Myometrial cell (primary cell): ENCODE data around the gene NPNT. TPM values are rescaled to one million over a fixed set of nuclear protein-coding genes. Genes with fewer than 3 reads are reported as not detected.

Experiments used
- total RNA-seq: library from RNA; depleted of rRNA; stranded (reverse); fragments of >200 nt; gene quantifications from 2 replicates; pipeline ENCODE4 v1.2.3, GENCODE V29; 2015

NPNT gene
- not detected in 2 replicates for total RNA-seq

GRCh38 chr4:105894660-105895582 is at the start of gene NPNT:
Gene NPNT, plus strand, starts transcription at chr4:105895471. Its CDS starts 182 bp downstream, at chr4:105895653.

Other genes with a start within 250 kb of the NPNT start
- gene INTS12, start 186.8 kb upstream of the NPNT start, total RNA-seq = 15.6 and 23.7 TPM in 2 replicates
- gene GSTCD, start 186.7 kb upstream of the NPNT start, total RNA-seq = 7.8 and 12.6 TPM in 2 replicates